Measurements from ENCODE around the gene ACOX1. TPM values are rescaled to one million over a fixed set of nuclear protein-coding genes. Genes with fewer than 3 reads are reported as not detected.

ACOX1 gene
- total and polyA plus RNA-seq, 2 of the 13 experiments (the other 11 are each of a cell fraction or from before 2014, with no cell fraction given): 86.4 to 120 TPM

- intact Hi-C loops (cut with micrococcal nuclease; ENCODE audit: unreplicated experiment): no loop called here
These were observed 69.7 kb downstream of the ACOX1 start for GRCh38 chr17:75909051-75909811.

DNA sequence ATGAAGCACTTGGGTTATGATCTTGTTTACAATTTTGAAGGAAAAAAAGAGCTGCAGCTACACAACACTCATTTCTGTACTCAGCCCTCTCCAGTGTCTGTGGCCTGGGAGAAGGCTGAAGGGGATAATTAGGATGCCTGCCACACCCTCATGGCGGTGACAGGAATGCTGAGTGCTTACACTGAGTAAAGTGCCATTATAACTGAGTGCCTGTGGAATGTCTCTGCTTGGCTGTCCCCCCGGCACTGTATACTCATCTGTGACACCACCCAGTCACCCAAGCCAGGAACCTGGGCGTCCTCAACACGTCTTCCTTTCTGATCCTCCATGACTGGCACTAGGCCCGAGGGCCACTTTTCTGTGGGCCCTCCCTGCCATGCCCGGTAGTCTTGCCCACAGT lies 70.8 kb downstream of the ACOX1 start:
- H3K36me3 ChIP-seq (replicated peaks in 1 of 2; ENCODE audit: control insufficient read depth in 1 of 2, insufficient read depth in 2 of 2, low read length in 2 of 2): 0 out of 5 replicates have a peak, but pooled peaks cover 0 to under 1% of the 10 kb centered on the region in 2 experiments
- 51% methylated on average over 6 of the region's 6 CpGs for WGBS (ENCODE audit: low lambda C conversion rate)
- CTCF ChIA-PET (ENCODE audit: low intra/inter-chr PET ratio, low total read pairs): no interaction called here
- H3K4me3 ChIP-seq (replicated peaks in 1 of 3; ENCODE audit: insufficient read depth in 1 of 3, low read depth in 2 of 3, low read length in 3 of 3): no peak overlapping the region
- H3K4me1 ChIP-seq (ENCODE audit: insufficient read depth, low read length): peaks cover 32% of the 10 kb centered on the region
- H3K79me2 ChIP-seq (ENCODE audit: insufficient read depth, low read length): peaks cover 12% of the 10 kb centered on the region
- DNase-seq (ENCODE audit: low spot score) (no peak), ATAC-seq (no peak), FAIRE-seq (no peak)
- H3K4me2 ChIP-seq (ENCODE audit: low read depth, low read length): no peak overlapping the region
- in situ Hi-C loops (cut with HindIII; ENCODE audit: extremely low pct_ligation_motif_present, low pct_unique_long_range_greater_than_20kb) (loop anchor here (5.0 kb wide), 1 partner anchor 99 kb away; no protein-coding TSS in a partner anchor), intact Hi-C loops (cut with micrococcal nuclease; ENCODE audit: unreplicated experiment) (no loop called here)
- H3K27ac ChIP-seq (ENCODE audit: extremely low read length, insufficient read depth, low read length): no peak overlapping the region
- no peak overlapping the region for H2AFZ ChIP-seq (ENCODE audit: low read length)
- no peaks in the 10 kb centered on the region; a peak in 1 of 5 replicates for H3K27me3 ChIP-seq (ENCODE audit: control insufficient read depth in 1 of 2, insufficient read depth in 2 of 2, low read length in 2 of 2)
- POLR2A ChIA-PET: no interaction called here
- no peak overlapping the region for H3K9ac ChIP-seq (ENCODE audit: insufficient read depth, low read depth, low read length)
- H4K20me1 ChIP-seq (ENCODE audit: insufficient read depth, low read length): no peaks in the 10 kb centered on the region
- H3K9me3 ChIP-seq (ENCODE audit: low read length): no peaks in the 10 kb centered on the region
- BruUV-seq (replicated peaks): no TSS peak
- TF ChIP-seq TBX3 (IDR thresholded peaks at IDR 0.05; ENCODE audit: borderline replicate concordance) (no peak), ZBTB43 (CRISPR knock-in tag; conservative IDR thresholded peaks at IDR 0.05) (no peak), STAT5B (CRISPR knock-in tag; IDR thresholded peaks at IDR 0.05) (no peak), PAF1 (CRISPR knock-in tag; IDR thresholded peaks at IDR 0.05) (no peak), HNRNPK (IDR thresholded peaks at IDR 0.05; ENCODE audit: low read depth, low read length, poor library complexity, severe bottlenecking) (no peak), ZNF737 (CRISPR knock-in tag; IDR thresholded peaks at IDR 0.05; ENCODE audit: borderline replicate concordance) (no peak), IRF2 (CRISPR knock-in tag; IDR thresholded peaks at IDR 0.05) (no peak), SAP130 (CRISPR knock-in tag; IDR thresholded peaks at IDR 0.05; ENCODE audit: low read depth) (no peak), SOX5 (CRISPR knock-in tag; IDR thresholded peaks at IDR 0.05; ENCODE audit: borderline replicate concordance) (no peak), ATRX (CRISPR knock-in tag; IDR thresholded peaks at IDR 0.05; ENCODE audit: borderline replicate concordance) (no peak), ZNF557 (CRISPR knock-in tag; IDR thresholded peaks at IDR 0.05) (no peak), ZNF24 (IDR thresholded peaks at IDR 0.05) (no peak), KDM5A (IDR thresholded peaks at IDR 0.05; ENCODE audit: borderline replicate concordance, low read length) (no peak)
- TF ChIP-seq, protein P1, sequence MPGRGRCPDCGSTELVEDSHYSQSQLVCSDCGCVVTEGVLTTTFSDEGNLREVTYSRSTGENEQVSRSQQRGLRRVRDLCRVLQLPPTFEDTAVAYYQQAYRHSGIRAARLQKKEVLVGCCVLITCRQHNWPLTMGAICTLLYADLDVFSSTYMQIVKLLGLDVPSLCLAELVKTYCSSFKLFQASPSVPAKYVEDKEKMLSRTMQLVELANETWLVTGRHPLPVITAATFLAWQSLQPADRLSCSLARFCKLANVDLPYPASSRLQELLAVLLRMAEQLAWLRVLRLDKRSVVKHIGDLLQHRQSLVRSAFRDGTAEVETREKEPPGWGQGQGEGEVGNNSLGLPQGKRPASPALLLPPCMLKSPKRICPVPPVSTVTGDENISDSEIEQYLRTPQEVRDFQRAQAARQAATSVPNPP (CRISPR knock-in tag; IDR thresholded peaks at IDR 0.05): no peak
- TF ChIP-seq, protein P2, sequence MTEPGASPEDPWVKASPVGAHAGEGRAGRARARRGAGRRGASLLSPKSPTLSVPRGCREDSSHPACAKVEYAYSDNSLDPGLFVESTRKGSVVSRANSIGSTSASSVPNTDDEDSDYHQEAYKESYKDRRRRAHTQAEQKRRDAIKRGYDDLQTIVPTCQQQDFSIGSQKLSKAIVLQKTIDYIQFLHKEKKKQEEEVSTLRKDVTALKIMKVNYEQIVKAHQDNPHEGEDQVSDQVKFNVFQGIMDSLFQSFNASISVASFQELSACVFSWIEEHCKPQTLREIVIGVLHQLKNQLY (CRISPR knock-in tag; IDR thresholded peaks at IDR 0.05): no peak

More at GRCh38 chr17:75909051-75909811, 69.7 kb downstream of the ACOX1 start:
- CTCF ChIA-PET (ENCODE audit: low intra/inter-chr PET ratio, low total read pairs): no interaction called here
- BruUV-seq (replicated peaks): no TSS peak
- 75% methylated on average over 14 of the region's 14 CpGs for WGBS (ENCODE audit: low lambda C conversion rate)
- no peaks in the 10 kb centered on the region for H3K9me3 ChIP-seq (ENCODE audit: low read length)
- H4K20me1 ChIP-seq (ENCODE audit: insufficient read depth, low read length): no peaks in the 10 kb centered on the region
- no peaks in the 10 kb centered on the region for H3K36me3 ChIP-seq (replicated peaks in 1 of 2; ENCODE audit: control insufficient read depth in 1 of 2, insufficient read depth in 2 of 2, low read length in 2 of 2)
- H3K4me2 ChIP-seq (ENCODE audit: low read depth, low read length): no peak overlapping the region
- DNase-seq (ENCODE audit: low spot score): no peak
- peaks cover 24% of the 10 kb centered on the region for H3K4me1 ChIP-seq (ENCODE audit: insufficient read depth, low read length)
- in situ Hi-C loops (cut with HindIII; ENCODE audit: extremely low pct_ligation_motif_present, low pct_unique_long_range_greater_than_20kb): loop anchor here (5.0 kb wide), 1 partner anchor 98 kb away; no protein-coding TSS in a partner anchor
- no peak overlapping the region for H3K4me3 ChIP-seq (replicated peaks in 1 of 3; ENCODE audit: insufficient read depth in 1 of 3, low read depth in 2 of 3, low read length in 3 of 3)
- no peak for ATAC-seq
- H3K27ac ChIP-seq (ENCODE audit: extremely low read length, insufficient read depth, low read length): no peak overlapping the region
- H2AFZ ChIP-seq (ENCODE audit: low read length): no peak overlapping the region
- H3K79me2 ChIP-seq (ENCODE audit: insufficient read depth, low read length): peaks cover 2% of the 10 kb centered on the region
- TF ChIP-seq ZNF335 (CRISPR knock-in tag; IDR thresholded peaks at IDR 0.05) (no peak), TGIF2 (CRISPR knock-in tag; IDR thresholded peaks at IDR 0.05) (no peak), ZZZ3 (CRISPR knock-in tag; IDR thresholded peaks at IDR 0.05; ENCODE audit: borderline replicate concordance) (no peak)
- POLR2A ChIA-PET: interaction anchor here (1.0 to 3.6 kb wide), 5 partner anchors 14 to 129 kb away, joined by 3 to 16 read pairs (median 6); partner anchors contain the start of gene TRIM47
- H3K9ac ChIP-seq (ENCODE audit: insufficient read depth, low read depth, low read length): no peak overlapping the region
- no peak for FAIRE-seq
- no peaks in the 10 kb centered on the region; a peak in 1 of 5 replicates for H3K27me3 ChIP-seq (ENCODE audit: control insufficient read depth in 1 of 2, insufficient read depth in 2 of 2, low read length in 2 of 2)
